Mucosa of descending colon (tissue), 3 donors: Measurements from ENCODE around the gene KIF23. TPM values are rescaled to one million over a fixed set of nuclear protein-coding genes. Genes with fewer than 3 reads are reported as not detected.
A peak's percentile ranks its signal among the peaks of the same experiment; 100 is the strongest.

Source experiments
- ATAC-seq: fragments of 200-7000 bp; cut with Tn5 transposase; one replicate; pipeline ENCODE4 v1.9.1; 2020; ENCODE audit warnings: mild to moderate bottlenecking, moderate library complexity
- DNase-seq, 3 donors: peaks; one replicate each; pipeline ENCODE4 v3.0.0-alpha.2; 2020
- H3K36me3 ChIP-seq: fragments of 200-600 bp; one replicate; pipeline ENCODE4 v1.8.0; 2021; ENCODE audit warnings: low read depth, mild to moderate bottlenecking
- H3K4me1 ChIP-seq: fragments of 200-600 bp; one replicate; pipeline ENCODE4 v1.8.0; 2021; ENCODE audit warnings: low read depth, mild to moderate bottlenecking
- H3K4me3 ChIP-seq: fragments of 200-600 bp; one replicate; pipeline ENCODE4 v1.8.0; 2021; ENCODE audit warnings: mild to moderate bottlenecking
- H3K9me3 ChIP-seq: fragments of 200-600 bp; one replicate; pipeline ENCODE4 v1.8.0; 2021; ENCODE audit warnings: mild to moderate bottlenecking
- CTCF ChIP-seq: fragments of 200-600 bp; IDR thresholded peaks from one replicate; pipeline ENCODE4 v1.8.0; 2022; ENCODE audit warnings: antibody characterized with exemption, mild to moderate bottlenecking
- intact Hi-C, 2 donors: fragments of 100-400 bp; cut with DNase I in 1 of 2; cut with micrococcal nuclease in 1 of 2; formaldehyde crosslinking; loops; one replicate each; pipeline versions ENCODE4 v1.11.0 to v1.11.1; 2022; cut with DNase I, micrococcal nuclease
- total RNA-seq, 3 donors: library from RNA; stranded (reverse); fragmentation: NEBNext Ultra II Directional in 2 of 3; extraction: Animal tissue kit (Norgen Biotek cat#: 25700) in 2 of 3; gene quantifications; one replicate each; pipeline versions ENCODE4 v1.2.1 to v1.2.4, GENCODE V29; 2021 to 2023
- donor health status: DM: no; HTN: no; CAD: no; lungs with moderate emphysema.
- donor health status: DM: no; HTN: no; CAD: no.
- donor health status: DM: no; HTN: yes; CAD: no.

The KIF23 gene
- total RNA-seq, 3 donors from 2014 or later, result 3.1 to 11.2 (median 4.4) TPM

- intact Hi-C loops, result no loop called here
- peak; percentile 11 for ATAC-seq
- H3K36me3 ChIP-seq, result no peaks in the 10 kb centered on the region
- no peaks in the 10 kb centered on the region for H3K4me1 ChIP-seq
- TF ChIP-seq CTCF, result no peak
- no peak overlapping the region for H3K4me3 ChIP-seq
- H3K9me3 ChIP-seq, result no peaks in the 10 kb centered on the region
- no peak for DNase-seq
Observed at GRCh38 chr15:69490356-69491037, 76.3 kb downstream of the KIF23 start.

GRCh38 chr15:69491038-69491505 is 76.9 kb downstream of the KIF23 start:
- no peaks in the 10 kb centered on the region for H3K9me3 ChIP-seq
- H3K4me3 ChIP-seq, result no peak overlapping the region
- no peak for TF ChIP-seq CTCF
- ATAC-seq (peak; percentile 36), DNase-seq (no peak)
- intact Hi-C loops, result no loop called here
- H3K4me1 ChIP-seq, result no peaks in the 10 kb centered on the region
- no peaks in the 10 kb centered on the region for H3K36me3 ChIP-seq

GRCh38 chr15:69493406-69493805 is 79.3 kb downstream of the KIF23 start:
- Histone ChIP-seq H3K36me3 (no peaks in the 10 kb centered on the region), H3K4me3 (no peak overlapping the region), H3K9me3 (no peaks in the 10 kb centered on the region), H3K4me1 (no peaks in the 10 kb centered on the region)
- ATAC-seq (no peak), DNase-seq (no peak)
- intact Hi-C loops, result no loop called here
- no peak for TF ChIP-seq CTCF

GRCh38 chr15:69496001-69496400 is 81.9 kb downstream of the KIF23 start:
- Histone ChIP-seq H3K36me3 (no peaks in the 10 kb centered on the region), H3K9me3 (no peaks in the 10 kb centered on the region), H3K4me1 (no peaks in the 10 kb centered on the region), H3K4me3 (no peak overlapping the region)
- no peak for DNase-seq
- intact Hi-C loops, result no loop called here
- no peak for ATAC-seq
- TF ChIP-seq CTCF, result no peak

- no peaks in the 10 kb centered on the region for H3K9me3 ChIP-seq
- intact Hi-C loops, result no loop called here
- TF ChIP-seq CTCF, result no peak
Observed at GRCh38 chr15:69497076-69497475, 82.9 kb downstream of the KIF23 start.

More at GRCh38 chr15:69497076-69497475, 82.9 kb downstream of the KIF23 start:
- no peak overlapping the region for H3K4me3 ChIP-seq
- no peaks in the 10 kb centered on the region for H3K36me3 ChIP-seq
- ATAC-seq (no peak), DNase-seq (no peak)
- no peaks in the 10 kb centered on the region for H3K4me1 ChIP-seq
